Activated CD4-positive, CD25-positive, alpha-beta regulatory T cell treated with anti-CD3 and anti-CD28 coated beads, Interleukin-2, amount 50 U/mL, for 72 hours (primary cell): Measurements from ENCODE around the gene KTN1.

Source experiments
- DNase-seq: peaks from one replicate; pipeline ENCODE4 v3.0.0; 2021

The KTN1 gene

GRCh38 chr14:55688566-55688965 is 108.6 kb downstream of the KTN1 start:
- DNase-seq = no peak

GRCh38 chr14:55689981-55690871 is 110.2 kb downstream of the KTN1 start:
- no peak for DNase-seq

- no peak for DNase-seq
Observed at GRCh38 chr14:55691659-55692058, 111.7 kb downstream of the KTN1 start.

- DNase-seq = no peak
Observed at GRCh38 chr14:55693904-55694303, 113.9 kb downstream of the KTN1 start.

GRCh38 chr14:55697414-55697861 is 117.4 kb downstream of the KTN1 start:
- DNase-seq = no peak

GRCh38 chr14:55698051-55698450 is 118.0 kb downstream of the KTN1 start:
- no peak for DNase-seq

- DNase-seq = no peak
Observed at GRCh38 chr14:55699131-55700057, 119.4 kb downstream of the KTN1 start.

GRCh38 chr14:55701638-55702037 is 121.6 kb downstream of the KTN1 start:
- DNase-seq = no peak

- no peak for DNase-seq
Observed at GRCh38 chr14:55702511-55702910, 122.5 kb downstream of the KTN1 start.

- no peak for DNase-seq
Observed at GRCh38 chr14:55704654-55705053, 124.6 kb downstream of the KTN1 start.

GRCh38 chr14:55705651-55706364 is 125.8 kb downstream of the KTN1 start:
- DNase-seq = no peak

- DNase-seq = no peak
Observed at GRCh38 chr14:55706365-55706684, 126.3 kb downstream of the KTN1 start.

GRCh38 chr14:55706893-55707292 is 126.9 kb downstream of the KTN1 start:
- no peak for DNase-seq

- DNase-seq = no peak
Observed at GRCh38 chr14:55707365-55707804, 127.4 kb downstream of the KTN1 start.

GRCh38 chr14:55710506-55711041 is 130.6 kb downstream of the KTN1 start:
- DNase-seq = no peak

GRCh38 chr14:55711175-55711811 is 131.3 kb downstream of the KTN1 start:
- no peak for DNase-seq

GRCh38 chr14:55712491-55712890 is 132.5 kb downstream of the KTN1 start:
- DNase-seq = no peak

GRCh38 chr14:55713486-55713885 is 133.5 kb downstream of the KTN1 start:
- no peak for DNase-seq

- no peak for DNase-seq
Observed at GRCh38 chr14:55715889-55716288, 135.9 kb downstream of the KTN1 start.

- no peak for DNase-seq
Observed at GRCh38 chr14:55717621-55718020, 137.6 kb downstream of the KTN1 start.

- no peak for DNase-seq
Observed at GRCh38 chr14:55718551-55718950, 138.5 kb downstream of the KTN1 start.

- DNase-seq = no peak
Observed at GRCh38 chr14:55720796-55721195, 140.8 kb downstream of the KTN1 start.
